RPMI8226 (cell line): ENCODE measurements around the gene IGSF23.
"Not testable (repeated sequence)": the region's sequence is repeated elsewhere in the genome, so short reads cannot be mapped to it uniquely, and the experiment has no call there.

ENCODE experiments used
- DNase-seq: peaks from one replicate; pipeline ENCODE4 v3.0.0-alpha.2; 2015

The IGSF23 gene

DNA sequence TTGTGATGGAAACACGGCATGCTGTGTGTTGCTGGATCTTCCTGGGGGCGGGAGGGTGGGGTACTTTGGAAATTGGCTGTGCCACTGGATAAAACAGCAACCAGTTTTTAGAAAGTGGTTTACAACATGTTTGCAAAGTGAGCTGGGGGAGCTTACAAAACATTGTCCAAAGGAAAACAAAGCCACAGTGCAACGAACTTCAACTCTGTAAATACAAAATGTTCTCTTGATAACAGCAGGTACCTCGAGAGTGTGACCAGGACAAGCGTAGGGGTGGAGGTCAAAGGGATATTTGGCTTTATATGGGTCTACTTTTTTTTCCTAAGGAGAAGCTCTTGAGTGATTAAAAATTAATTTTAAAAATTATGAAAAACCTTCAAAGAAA lies 2.5 kb downstream of the IGSF23 start:
- DNase-seq: no peak

DNA sequence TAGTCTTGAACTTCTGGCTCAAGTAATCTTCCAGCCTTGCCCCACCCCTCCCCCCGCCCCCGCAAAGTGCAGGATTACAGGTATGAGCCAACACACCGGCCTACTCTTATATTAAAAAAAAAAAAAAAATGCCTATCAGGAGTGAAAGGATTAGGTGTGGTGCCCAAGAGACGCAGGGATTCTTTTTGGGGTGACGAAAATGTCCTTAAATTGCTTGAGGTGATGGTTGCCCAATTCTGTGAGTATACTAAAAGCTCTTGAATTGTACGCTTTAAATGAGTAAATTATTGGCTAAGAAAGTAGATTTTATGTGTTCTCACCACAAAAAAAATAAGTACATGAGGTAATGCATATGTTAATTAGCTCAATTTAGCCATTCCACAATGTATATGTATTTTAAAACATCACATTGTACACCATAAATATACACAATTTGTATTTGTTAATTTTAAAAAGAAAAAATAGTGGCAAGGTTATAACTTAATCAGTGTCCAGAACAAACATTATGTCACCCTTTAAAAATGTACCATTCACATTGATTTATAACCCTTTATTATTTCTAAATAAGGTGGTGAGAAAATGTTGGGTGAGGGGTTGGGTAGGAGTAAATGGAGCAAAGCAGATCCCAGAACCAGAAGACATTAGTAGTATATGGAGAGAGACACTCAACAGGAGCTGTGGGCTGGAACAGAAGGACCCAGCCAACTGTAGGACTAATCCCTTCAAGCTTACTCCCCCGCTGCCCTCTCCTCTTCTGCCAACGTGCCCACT lies 3.9 kb downstream of the IGSF23 start:
- DNase-seq: no peak

- DNase-seq: no peak
Measured at GRCh38 chr19:44618640-44619357, 5.4 kb downstream of the IGSF23 start.

GRCh38 chr19:44620667-44621066 lies 7.3 kb downstream of the IGSF23 start:
- DNase-seq: no peak

GRCh38 chr19:44621367-44621766 lies 8.0 kb downstream of the IGSF23 start:
- no peak for DNase-seq

DNA sequence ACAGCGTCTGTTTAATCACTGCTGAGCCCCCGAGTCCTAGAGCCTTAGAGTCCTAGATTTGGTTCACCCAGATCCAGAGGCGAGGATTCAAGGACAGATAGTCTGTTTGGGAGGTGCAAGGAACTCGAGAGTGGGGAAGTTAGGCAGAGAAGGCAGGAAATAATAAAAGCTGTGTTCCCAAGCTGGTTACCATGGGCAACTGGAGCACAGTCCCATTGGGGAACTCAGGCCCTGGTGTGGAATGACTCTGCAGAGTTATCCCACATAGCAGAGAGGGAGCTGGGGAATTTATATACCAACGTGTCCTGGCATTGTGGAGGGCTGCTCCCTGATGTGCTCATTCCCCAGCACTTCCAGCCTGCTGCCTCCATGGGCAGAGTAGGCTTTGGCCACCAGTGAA lies 9.7 kb downstream of the IGSF23 start:
- no peak for DNase-seq

- DNase-seq: no peak
Measured at GRCh38 chr19:44623626-44624025, 10.3 kb downstream of the IGSF23 start.

- DNase-seq: no peak
Measured at GRCh38 chr19:44624840-44625354, 11.5 kb downstream of the IGSF23 start.

- DNase-seq: not testable (repeated sequence)
Measured at GRCh38 chr19:44625637-44626036, 12.3 kb downstream of the IGSF23 start.

- DNase-seq: no peak
Measured at GRCh38 chr19:44626048-44626624, 12.8 kb downstream of the IGSF23 start.

GRCh38 chr19:44627631-44628030 lies 14.3 kb downstream of the IGSF23 start:
- no peak for DNase-seq

DNA sequence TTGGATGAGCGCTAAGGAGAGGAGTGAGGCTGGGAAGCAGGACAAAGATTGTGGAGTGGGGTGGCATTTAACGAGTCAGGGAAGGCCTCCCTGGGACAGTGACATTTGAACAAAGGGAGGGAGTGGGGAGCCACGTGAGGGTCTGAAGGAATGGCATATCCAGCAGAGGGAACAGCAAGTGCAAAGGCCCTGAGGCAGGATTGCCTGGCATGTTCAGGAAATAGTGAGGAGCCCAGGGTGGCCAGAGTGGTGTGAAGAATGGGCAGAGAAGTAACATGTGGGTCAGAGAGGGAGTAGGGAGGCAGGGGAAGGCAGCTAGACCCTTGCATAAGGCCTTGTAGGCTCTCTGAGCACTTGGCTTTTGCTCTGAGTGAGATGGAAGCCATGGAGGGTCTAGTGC lies 15.4 kb downstream of the IGSF23 start:
- DNase-seq: no peak

GRCh38 chr19:44631611-44632010 lies 18.2 kb downstream of the IGSF23 start:
- DNase-seq: not testable (repeated sequence)

GRCh38 chr19:44634058-44634457 lies 20.7 kb downstream of the IGSF23 start:
- not testable (repeated sequence) for DNase-seq

DNA sequence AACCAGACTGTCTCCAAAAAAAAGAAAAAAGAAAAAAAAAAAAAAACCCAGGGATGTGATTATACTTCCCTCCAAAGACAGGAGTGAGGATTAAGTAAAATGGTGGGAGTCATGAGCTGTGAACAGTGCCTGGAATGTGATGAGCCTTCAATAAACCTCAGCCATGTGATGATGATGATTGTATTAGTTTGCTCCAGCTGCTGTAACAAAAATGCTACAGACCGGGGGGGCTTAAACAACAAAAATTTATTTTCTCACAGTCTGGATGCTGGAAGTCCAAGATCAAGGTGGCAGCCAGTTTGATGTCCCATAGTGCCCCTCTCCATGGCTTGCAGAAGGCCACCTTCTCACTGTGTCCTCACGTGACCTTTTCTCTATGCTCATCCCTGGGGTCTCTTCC lies 21.4 kb downstream of the IGSF23 start:
- DNase-seq: no peak

DNA sequence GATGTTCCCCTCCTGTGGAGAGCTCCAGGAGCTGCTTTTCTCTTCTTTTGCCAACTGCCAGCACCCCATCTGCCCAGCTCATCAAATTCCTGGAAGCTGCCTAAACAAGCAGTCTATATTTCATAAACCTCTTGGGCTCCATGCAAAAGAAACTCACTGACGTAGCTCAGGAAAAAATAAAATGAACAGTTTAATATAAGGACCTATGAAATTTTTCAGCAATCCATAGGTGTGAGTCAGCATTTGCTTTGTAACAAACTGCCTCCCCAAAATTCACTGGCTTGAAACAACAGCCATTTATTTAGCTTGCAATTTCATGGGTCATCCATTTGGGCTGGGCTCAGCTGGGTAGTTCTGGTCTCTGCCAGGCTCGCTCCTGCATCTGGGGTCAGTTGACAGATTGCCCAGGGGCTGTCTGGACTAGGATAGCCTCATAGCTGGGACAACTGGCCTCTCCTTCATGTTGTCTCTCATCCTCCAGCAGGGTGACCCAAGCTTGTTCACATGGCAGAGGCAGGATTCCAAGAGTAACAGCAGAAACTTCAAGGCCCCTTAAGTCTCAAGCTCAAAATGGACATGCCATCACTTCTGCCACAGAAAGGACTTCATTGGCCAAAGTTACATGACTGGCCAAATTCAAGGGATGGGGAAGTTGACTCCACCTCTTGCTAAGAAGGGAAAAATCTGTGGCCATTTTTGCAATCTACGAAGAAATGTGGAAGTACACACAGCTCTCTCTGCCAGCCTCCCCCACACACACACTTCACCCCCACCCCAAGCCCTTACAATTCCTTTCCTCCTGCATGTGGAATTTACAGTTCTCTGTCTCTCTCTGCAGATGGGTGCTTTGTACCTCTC lies 22.4 kb downstream of the IGSF23 start:
- DNase-seq: no peak

DNA sequence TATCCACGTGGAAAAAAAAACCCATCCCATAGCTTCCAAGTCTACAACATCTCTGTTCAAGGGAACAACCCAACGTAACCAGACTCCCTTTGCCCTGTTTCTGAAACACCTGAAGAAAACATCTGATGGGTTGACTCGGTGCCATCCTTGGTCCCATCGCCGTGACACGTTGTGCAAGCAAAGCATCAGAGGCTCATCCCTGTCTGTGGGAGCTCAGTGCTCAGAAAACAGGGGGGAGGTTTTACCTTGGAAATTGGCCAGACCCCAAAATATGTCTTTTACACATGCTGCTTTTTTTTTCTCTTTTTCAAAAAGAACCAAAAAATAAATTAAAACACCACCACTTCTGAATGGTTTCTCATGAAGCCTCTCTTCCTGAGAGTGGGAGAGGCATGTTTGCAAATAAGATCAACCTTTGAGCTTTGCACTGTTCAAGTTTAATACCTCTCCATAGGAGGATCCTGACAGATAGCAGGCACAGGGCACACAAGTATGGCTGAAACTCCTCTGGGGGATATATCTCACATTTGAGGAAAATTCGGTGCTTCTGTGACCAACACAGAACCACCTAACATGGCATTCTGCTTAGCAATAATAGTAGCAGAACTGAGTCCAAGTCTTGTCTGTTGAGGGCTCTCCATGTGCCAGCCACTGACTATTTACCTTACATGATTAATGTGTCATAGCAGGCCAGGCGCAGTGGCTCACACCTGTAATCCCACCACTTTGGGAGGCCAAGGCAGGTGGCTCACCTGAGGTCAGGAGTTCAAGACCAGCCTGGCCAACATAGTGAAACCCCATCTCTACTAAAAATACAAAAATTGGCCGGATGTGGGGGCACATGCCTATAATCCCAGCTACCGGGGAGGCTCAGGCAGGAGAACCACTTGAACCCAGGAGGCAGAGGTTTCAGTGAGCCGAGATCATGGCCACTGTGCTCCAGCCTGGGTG lies 23.4 kb downstream of the IGSF23 start:
- DNase-seq: no peak

- no peak for DNase-seq
Measured at GRCh38 chr19:44637390-44637764, 24.0 kb downstream of the IGSF23 start.

DNA sequence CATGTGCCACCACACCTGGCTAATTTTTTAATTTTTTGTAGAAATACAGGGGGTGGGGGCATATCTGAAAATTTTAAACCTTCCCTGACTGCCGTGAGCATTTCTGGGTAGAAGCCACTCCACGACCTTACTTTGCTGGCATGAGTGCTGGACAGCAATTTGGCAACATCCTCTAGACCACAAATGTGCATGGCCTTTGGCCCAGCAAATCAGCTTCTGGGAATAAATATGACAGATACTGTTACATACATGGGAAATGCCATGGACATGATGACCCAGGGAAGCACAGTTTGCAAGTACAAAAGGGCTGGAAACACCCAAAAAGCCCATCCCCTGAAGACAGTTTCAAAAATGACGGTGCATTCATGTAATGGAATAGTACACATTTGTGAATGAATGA lies 27.2 kb downstream of the IGSF23 start:
- no peak for DNase-seq

DNA sequence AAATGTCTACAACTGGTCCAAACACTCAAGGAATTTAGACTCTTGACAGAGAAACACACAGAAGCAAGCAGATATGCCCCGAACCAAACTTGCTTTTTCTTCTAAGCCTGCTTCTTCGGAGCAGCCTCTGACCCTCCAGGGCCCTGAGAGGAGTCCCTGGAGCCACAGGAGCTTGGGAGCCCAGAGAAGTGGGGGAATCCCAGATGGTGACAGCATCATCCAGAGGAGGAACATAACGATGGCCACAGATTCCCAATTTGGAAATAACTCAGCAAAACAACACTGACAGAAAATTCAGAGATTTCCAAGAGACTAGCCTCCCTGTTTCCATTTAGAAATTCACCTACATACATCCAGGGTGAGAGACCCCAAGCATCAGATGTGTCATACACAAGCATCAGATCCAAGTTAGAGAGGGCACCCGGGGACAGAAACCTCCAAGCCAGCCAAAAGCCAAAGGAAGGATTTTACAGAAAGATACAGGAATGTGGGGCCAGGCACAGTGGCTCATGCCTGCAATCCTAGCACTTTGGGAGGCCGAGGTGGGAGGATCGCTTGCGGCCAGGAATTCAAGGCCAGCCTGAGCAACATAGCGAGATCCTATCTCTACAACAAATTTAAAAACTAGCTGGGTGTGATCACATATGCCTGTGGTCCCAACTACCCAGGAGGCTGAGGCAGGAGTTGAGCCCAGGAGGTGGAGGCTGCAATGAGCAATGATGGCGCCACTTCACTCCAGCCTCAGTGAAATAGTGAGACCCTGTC lies 28.3 kb downstream of the IGSF23 start:
- no peak for DNase-seq

DNA sequence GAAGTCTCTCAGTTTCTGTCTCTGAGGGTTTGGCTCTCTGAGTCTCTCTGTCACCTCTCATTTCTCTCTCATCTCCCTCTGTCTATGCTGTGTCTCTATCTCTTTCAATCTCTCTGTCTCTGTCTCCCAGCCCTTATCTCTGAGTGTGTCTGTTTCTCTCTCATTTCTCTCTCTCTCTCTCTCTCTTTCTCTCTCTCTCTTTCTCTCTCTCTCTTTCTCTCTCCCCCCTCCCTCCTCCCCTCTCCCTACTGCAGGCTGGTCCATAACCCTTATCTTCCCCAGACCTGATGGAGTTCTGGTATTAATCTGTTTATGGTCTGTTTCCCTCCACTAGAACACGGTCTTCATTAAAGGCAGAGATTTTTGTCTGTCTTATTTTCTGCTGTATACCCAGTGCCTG lies 29.0 kb downstream of the IGSF23 start:
- no peak for DNase-seq
